IMR-90 (cell line): ENCODE results near the gene SNAP91. TPM values are rescaled to one million over a fixed set of nuclear protein-coding genes. Genes with fewer than 3 reads are reported as not detected.

ENCODE experiments used
- ATAC-seq: fragments of 200-7000 bp; cut with Tn5 transposase; 2 replicates; pipeline ENCODE4 v1.9.1; 2020; ENCODE audit warnings: low read depth, mild to moderate bottlenecking, moderate library complexity
- BruUV-seq: library from RNA; stranded (reverse); fragments of 400-500 nt; replicated peaks from 2 replicates; lab custom pipeline; 2021; lab: Mats Ljungman, UMichigan
- CTCF ChIA-PET: fragments of 300-600 bp; formaldehyde crosslinking; extraction: SDS; loops from one replicate; lab custom pipeline; 2021; ENCODE audit warnings: antibody characterized with exemption; lab: Yijun Ruan, JAX
- POLR2A ChIA-PET: fragments of 300-600 bp; sonication (Branson Sonifier 250); formaldehyde crosslinking; loops from one replicate; lab custom pipeline; 2022; ENCODE audit warnings: antibody characterized with exemption; ENCODE audit not compliant: unreplicated experiment; lab: Charles Lee
- DNase-seq: peaks from one replicate; pipeline ENCODE4 v3.0.0; 2013
- H2AFZ ChIP-seq: replicated peaks from 2 replicates; pipeline ENCODE3; 2013; ENCODE audit warnings: low read length, mild to moderate bottlenecking; ENCODE audit not compliant: poor library complexity
- H2AK5ac ChIP-seq: 2 replicates; pipeline ENCODE4 v1.6.1; 2013; ENCODE audit warnings: low read depth, low read length, inconsistent platforms
- H2AK9ac ChIP-seq: replicated peaks from 2 replicates; pipeline ENCODE3; 2013; ENCODE audit warnings: mild to moderate bottlenecking, low read depth, low read length, moderate library complexity; ENCODE audit not compliant: poor library complexity
- H2BK120ac ChIP-seq: 2 replicates; pipeline ENCODE4 v1.6.1; 2013; ENCODE audit warnings: low read depth, low read length, inconsistent platforms
- H2BK15ac ChIP-seq: 3 replicates; pipeline ENCODE4 v1.6.1; 2013; ENCODE audit warnings: low read depth, low read length, inconsistent platforms
- H2BK20ac ChIP-seq: 2 replicates; pipeline ENCODE4 v1.6.1; 2013; ENCODE audit warnings: low read depth, mild to moderate bottlenecking, inconsistent platforms, low read length, moderate library complexity
- H2BK5ac ChIP-seq: 2 replicates; pipeline ENCODE4 v1.6.1; 2013; ENCODE audit warnings: mild to moderate bottlenecking, low read depth, low read length, inconsistent platforms; ENCODE audit not compliant: poor library complexity, severe bottlenecking
- H3K14ac ChIP-seq: replicated peaks from 2 replicates; pipeline ENCODE4 v1.6.1; 2013; ENCODE audit warnings: low read depth, low read length, inconsistent platforms
- H3K18ac ChIP-seq: 2 replicates; pipeline ENCODE4 v1.6.1; 2013; ENCODE audit warnings: low read depth, low read length, control low read depth
- H3K23ac ChIP-seq: 2 replicates; pipeline ENCODE4 v1.6.1; 2013; ENCODE audit warnings: low read depth, low read length, inconsistent platforms
- H3K27ac ChIP-seq: 2 replicates; pipeline ENCODE4 v1.5.1; 2013; ENCODE audit warnings: mild to moderate bottlenecking, control low read depth, low read length; ENCODE audit not compliant: insufficient read depth
- H3K27me3 ChIP-seq: 2 replicates; pipeline ENCODE4 v1.6.1; 2013; ENCODE audit warnings: low read length; ENCODE audit not compliant: control insufficient read depth, insufficient read depth
- H3K36me3 ChIP-seq: 2 replicates; pipeline ENCODE4 v1.6.1; 2013; ENCODE audit warnings: low read length, mixed read lengths; ENCODE audit not compliant: control insufficient read depth, insufficient read depth
- H3K4ac ChIP-seq: 2 replicates; pipeline ENCODE4 v1.6.1; 2013; ENCODE audit warnings: low read depth, low read length, inconsistent platforms
- H3K4me1 ChIP-seq: 2 replicates; pipeline ENCODE4 v1.6.1; 2013; ENCODE audit warnings: low read length, mixed read lengths; ENCODE audit not compliant: control insufficient read depth, insufficient read depth
- H3K4me2 ChIP-seq: 2 replicates; pipeline ENCODE4 v1.6.1; 2013; ENCODE audit warnings: low read depth, mild to moderate bottlenecking, control low read depth, low read length, moderate library complexity
- H3K4me3 ChIP-seq: 2 replicates; pipeline ENCODE4 v1.5.1; 2013; ENCODE audit warnings: low read depth, mild to moderate bottlenecking, control low read depth, low read length, moderate library complexity; ENCODE audit not compliant: insufficient read depth
- H3K56ac ChIP-seq: 2 replicates; pipeline ENCODE4 v1.6.1; 2013; ENCODE audit warnings: low read length, inconsistent platforms; ENCODE audit not compliant: insufficient read depth; ENCODE audit errors: extremely low read depth
- H3K79me1 ChIP-seq, 2 experiments: 2 replicates each; pipeline ENCODE4 v1.6.1; 2013; ENCODE audit warnings: low read length in 2 of 2, inconsistent platforms in 1 of 2, low read depth in 1 of 2
- H3K9ac ChIP-seq: 2 replicates; pipeline ENCODE4 v1.6.1; 2013; ENCODE audit warnings: low read depth, low read length, control low read depth
- H3K9me1 ChIP-seq: 2 replicates; pipeline ENCODE4 v1.6.1; 2013; ENCODE audit warnings: low read length, inconsistent platforms; ENCODE audit not compliant: insufficient read depth
- H3K9me3 ChIP-seq: 2 replicates; pipeline ENCODE4 v1.6.1; 2013; ENCODE audit warnings: low read length; ENCODE audit not compliant: control insufficient read depth, insufficient read depth
- H4K20me1 ChIP-seq: 2 replicates; pipeline ENCODE4 v1.6.1; 2013; ENCODE audit warnings: low read length, inconsistent platforms; ENCODE audit not compliant: insufficient read depth
- H4K5ac ChIP-seq: 2 replicates; pipeline ENCODE4 v1.6.1; 2013; ENCODE audit warnings: mild to moderate bottlenecking, low read depth, low read length, control low read depth
- H4K8ac ChIP-seq, 2 experiments: 2 replicates each; pipeline ENCODE4 v1.6.1; 2013; ENCODE audit warnings: low read depth in 2 of 2, low read length in 2 of 2, control low read depth in 1 of 2, inconsistent platforms in 1 of 2
- H4K91ac ChIP-seq: 2 replicates; pipeline ENCODE4 v1.6.1; 2013; ENCODE audit warnings: low read depth, low read length, inconsistent platforms; ENCODE audit not compliant: insufficient read depth
- BHLHE40 ChIP-seq: fragments of 150-350 bp; IDR thresholded peaks from 2 replicates; pipeline ENCODE4 v1.6.1; 2016; ENCODE audit warnings: mild to moderate bottlenecking, low read depth, low read length
- CEBPB ChIP-seq: IDR thresholded peaks from 2 replicates; pipeline ENCODE4 v1.6.1; 2012; ENCODE audit warnings: low read depth, low read length, improper control_type of control experiment
- CHD1 ChIP-seq: IDR thresholded peaks from 2 replicates; pipeline ENCODE4 v1.6.1; 2012; ENCODE audit warnings: low read depth, low read length, improper control_type of control experiment
- FOS ChIP-seq: fragments of 150-350 bp; IDR thresholded peaks from 2 replicates; pipeline ENCODE4 v1.6.1; 2016; ENCODE audit warnings: low read depth, low read length
- MAFK ChIP-seq: IDR thresholded peaks from 2 replicates; pipeline ENCODE4 v1.6.1; 2012; ENCODE audit warnings: low read depth, low read length, improper control_type of control experiment
- MAZ ChIP-seq: IDR thresholded peaks from 2 replicates; pipeline ENCODE4 v1.6.1; 2012; ENCODE audit warnings: low read depth, mild to moderate bottlenecking, low read length, improper control_type of control experiment, moderate library complexity, borderline replicate concordance
- POLR2A ChIP-seq: IDR thresholded peaks from 2 replicates; pipeline ENCODE4 v1.6.1; 2012; ENCODE audit warnings: mild to moderate bottlenecking, low read depth, low read length
- RCOR1 ChIP-seq: IDR thresholded peaks from 2 replicates; pipeline ENCODE4 v1.6.1; 2012; ENCODE audit warnings: mild to moderate bottlenecking, low read length, improper control_type of control experiment; ENCODE audit not compliant: insufficient replicate concordance
- RFX5 ChIP-seq: IDR thresholded peaks from 2 replicates; pipeline ENCODE4 v1.8.0; 2012; ENCODE audit warnings: low read depth, mild to moderate bottlenecking, low read length, moderate library complexity
- WGBS, 2 experiments: methylation state at CpG; one replicate each; pipeline versions ENCODE4 v1.1.5 to v1.1.7; 2013; ENCODE audit warnings: missing lambda C conversion rate in 2 of 2; ENCODE audit not compliant: insufficient read length in 1 of 2; ENCODE audit errors: extremely low coverage in 2 of 2; 5-methylcytosine and 5-hydroxymethylcytosine counted together
- dilution Hi-C: fragments of 300-500 bp; cut with HindIII; formaldehyde crosslinking; loops from one replicate; pipeline ENCODE4 v1.14.3; 2018; ENCODE audit warnings: low sequenced_read_pairs; ENCODE audit not compliant: unreplicated experiment
- in situ Hi-C: fragments of 300-500 bp; cut with MboI; formaldehyde crosslinking; loops from 3 replicates; pipeline ENCODE4 v1.14.3; 2019; ENCODE audit warnings: low sequenced_read_pairs, inconsistent platforms, mixed read lengths
- intact Hi-C: fragments of 100-400 bp; cut with micrococcal nuclease; formaldehyde crosslinking; loops from 2 replicates; pipeline ENCODE4 v1.10.0; 2022
- polyA plus RNA-seq, 3 experiments: library from polyadenylated mRNA; depleted of rRNA; stranded (reverse); fragments of >200 nt; gene quantifications; 2 replicates each; pipeline ENCODE4 v1.2.3, GENCODE V29; 2012; ENCODE audit warnings: low replicate concordance in 1 of 3
- total RNA-seq: library from RNA; depleted of rRNA; stranded (reverse); fragments of >200 nt; gene quantifications from 2 replicates; pipeline ENCODE4 v1.2.3, GENCODE V29; 2012
- TF ChIP-seq, protein P1 (sequence below): conservative IDR thresholded peaks from 2 replicates; pipeline ENCODE4 v1.5.1; 2012; ENCODE audit warnings: mild to moderate bottlenecking, low read depth, low read length, improper control_type of control experiment

SNAP91 gene
- total and polyA plus RNA-seq, 2 of the 4 experiments (the other 2 are of a cell fraction) = not detected

DNA sequence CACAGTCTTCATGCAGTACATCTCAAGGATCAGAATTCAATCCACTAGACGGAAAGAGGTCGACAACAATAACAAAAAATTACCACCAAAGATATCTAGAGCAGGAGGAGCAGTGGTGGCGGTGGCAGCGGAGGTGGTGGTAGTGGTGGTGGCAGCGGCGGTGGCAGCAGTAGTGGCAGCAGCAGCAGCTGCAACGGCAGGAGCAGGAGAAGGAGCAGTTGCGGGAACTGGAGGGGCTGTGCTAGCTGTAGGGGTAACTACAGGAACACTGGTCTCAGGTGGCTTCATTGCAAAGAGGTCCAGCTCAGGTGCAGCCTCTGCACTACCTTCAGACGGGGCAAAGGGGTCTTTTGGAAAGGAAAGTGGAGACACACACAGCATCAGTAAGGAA is 115.5 kb downstream of the SNAP91 start:
- no peaks in the 10 kb centered on the region for H3K79me1 ChIP-seq
- ChIA-PET POLR2A (no interaction called here), CTCF (interaction anchor here (0.7 kb wide), 1 partner anchor 13 kb away, joined by 3 read pairs; no protein-coding TSS in a partner anchor)
- no peak overlapping the region for H3K4me3 ChIP-seq
- H2BK20ac ChIP-seq = no peak overlapping the region
- TF ChIP-seq RCOR1 (no peak), FOS (no peak), RFX5 (no peak), MAFK (no peak), CHD1 (no peak), CEBPB (no peak), POLR2A (no peak), BHLHE40 (no peak), MAZ (no peak)
- TF ChIP-seq, protein P1, sequence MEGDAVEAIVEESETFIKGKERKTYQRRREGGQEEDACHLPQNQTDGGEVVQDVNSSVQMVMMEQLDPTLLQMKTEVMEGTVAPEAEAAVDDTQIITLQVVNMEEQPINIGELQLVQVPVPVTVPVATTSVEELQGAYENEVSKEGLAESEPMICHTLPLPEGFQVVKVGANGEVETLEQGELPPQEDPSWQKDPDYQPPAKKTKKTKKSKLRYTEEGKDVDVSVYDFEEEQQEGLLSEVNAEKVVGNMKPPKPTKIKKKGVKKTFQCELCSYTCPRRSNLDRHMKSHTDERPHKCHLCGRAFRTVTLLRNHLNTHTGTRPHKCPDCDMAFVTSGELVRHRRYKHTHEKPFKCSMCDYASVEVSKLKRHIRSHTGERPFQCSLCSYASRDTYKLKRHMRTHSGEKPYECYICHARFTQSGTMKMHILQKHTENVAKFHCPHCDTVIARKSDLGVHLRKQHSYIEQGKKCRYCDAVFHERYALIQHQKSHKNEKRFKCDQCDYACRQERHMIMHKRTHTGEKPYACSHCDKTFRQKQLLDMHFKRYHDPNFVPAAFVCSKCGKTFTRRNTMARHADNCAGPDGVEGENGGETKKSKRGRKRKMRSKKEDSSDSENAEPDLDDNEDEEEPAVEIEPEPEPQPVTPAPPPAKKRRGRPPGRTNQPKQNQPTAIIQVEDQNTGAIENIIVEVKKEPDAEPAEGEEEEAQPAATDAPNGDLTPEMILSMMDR = no peak
- no peak overlapping the region for H3K23ac ChIP-seq
- no peak overlapping the region for H2AK9ac ChIP-seq
- no peak overlapping the region for H4K5ac ChIP-seq
- no peak overlapping the region for H3K27ac ChIP-seq
- no peak overlapping the region for H2AK5ac ChIP-seq
- H3K18ac ChIP-seq = no peak overlapping the region
- DNase-seq (no peak), ATAC-seq (no peak)
- H3K9me3 ChIP-seq = no peaks in the 10 kb centered on the region
- no peak overlapping the region for H3K4me2 ChIP-seq
- in situ Hi-C loops = no loop called here
- no peaks in the 10 kb centered on the region for H3K27me3 ChIP-seq
- H3K56ac ChIP-seq = no peak overlapping the region
- H2BK5ac ChIP-seq = no peak overlapping the region
- H3K4ac ChIP-seq = no peak overlapping the region
- H3K4me1 ChIP-seq = no peaks in the 10 kb centered on the region
- no peak overlapping the region for H3K14ac ChIP-seq
- BruUV-seq = no TSS peak
- no peaks in the 10 kb centered on the region for H4K20me1 ChIP-seq
- no peak overlapping the region for H2BK120ac ChIP-seq
- peak overlapping the region; percentile 23 for H2AFZ ChIP-seq
- H3K36me3 ChIP-seq = no peaks in the 10 kb centered on the region
- intact Hi-C loops = no loop called here
- no CpG with 5 or more reads among the region's 9 CpGs for WGBS, 2 experiments
- H2BK15ac ChIP-seq = no peak overlapping the region
- H4K91ac ChIP-seq = no peak overlapping the region
- no peak overlapping the region for H3K9ac ChIP-seq
- dilution Hi-C loops = no loop called here
- no peaks in the 10 kb centered on the region; the same call in 1 of the 2 replicates for H3K9me1 ChIP-seq
- H4K8ac ChIP-seq = no peak overlapping the region
